Omental fat pad (tissue), 4 donors: Measurements from ENCODE around the gene ATP6V0A1. TPM values are rescaled to one million over a fixed set of nuclear protein-coding genes. Genes with fewer than 3 reads are reported as not detected.

Experiments
- ATAC-seq: fragments of 150-250 bp; one replicate; pipeline ENCODE4 v1.9.1; 2016; ENCODE audit warnings: mild to moderate bottlenecking, moderate library complexity; ENCODE audit not compliant: low FRiP score
- DNase-seq: peaks from one replicate; pipeline ENCODE4 v3.0.0-alpha.2; 2019; ENCODE audit warnings: low spot score
- total RNA-seq, 4 donors: library from RNA; depleted of rRNA; stranded (reverse); fragments of >200 nt; gene quantifications; one replicate each; pipeline ENCODE4 v1.1.0, GENCODE V29; 2016
- TF ChIP-seq, protein P1 (sequence below), 3 donors: fragments of 450-650 bp; IDR thresholded peaks; one replicate each; pipeline ENCODE4 v1.5.1; 2016 to 2017; ENCODE audit warnings: antibody characterized with exemption in 3 of 3, mild to moderate bottlenecking in 3 of 3, moderate library complexity in 2 of 3

Gene ATP6V0A1
- total RNA-seq, 4 donors from 2014 or later, result 76.7 to 106 (median 89.2) TPM

DNA sequence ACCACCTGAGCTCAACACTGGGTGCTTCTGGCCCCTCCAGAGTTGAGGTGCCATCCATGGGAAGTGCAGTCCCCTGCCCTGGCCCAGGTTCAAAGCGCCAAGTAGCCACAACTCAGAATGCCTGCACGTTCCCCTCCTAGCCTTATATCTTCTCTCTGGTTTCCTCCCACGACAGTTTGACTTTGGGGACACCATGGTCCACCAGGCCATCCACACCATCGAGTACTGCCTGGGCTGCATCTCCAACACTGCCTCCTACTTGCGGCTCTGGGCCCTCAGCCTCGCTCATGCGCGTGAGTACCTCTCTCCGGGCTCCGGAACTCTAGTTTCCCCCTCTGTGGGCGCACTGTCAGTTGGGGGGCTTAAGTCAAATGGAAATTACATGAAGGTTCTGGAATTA lies 55.0 kb downstream of the ATP6V0A1 start:
- TF ChIP-seq, protein P1, sequence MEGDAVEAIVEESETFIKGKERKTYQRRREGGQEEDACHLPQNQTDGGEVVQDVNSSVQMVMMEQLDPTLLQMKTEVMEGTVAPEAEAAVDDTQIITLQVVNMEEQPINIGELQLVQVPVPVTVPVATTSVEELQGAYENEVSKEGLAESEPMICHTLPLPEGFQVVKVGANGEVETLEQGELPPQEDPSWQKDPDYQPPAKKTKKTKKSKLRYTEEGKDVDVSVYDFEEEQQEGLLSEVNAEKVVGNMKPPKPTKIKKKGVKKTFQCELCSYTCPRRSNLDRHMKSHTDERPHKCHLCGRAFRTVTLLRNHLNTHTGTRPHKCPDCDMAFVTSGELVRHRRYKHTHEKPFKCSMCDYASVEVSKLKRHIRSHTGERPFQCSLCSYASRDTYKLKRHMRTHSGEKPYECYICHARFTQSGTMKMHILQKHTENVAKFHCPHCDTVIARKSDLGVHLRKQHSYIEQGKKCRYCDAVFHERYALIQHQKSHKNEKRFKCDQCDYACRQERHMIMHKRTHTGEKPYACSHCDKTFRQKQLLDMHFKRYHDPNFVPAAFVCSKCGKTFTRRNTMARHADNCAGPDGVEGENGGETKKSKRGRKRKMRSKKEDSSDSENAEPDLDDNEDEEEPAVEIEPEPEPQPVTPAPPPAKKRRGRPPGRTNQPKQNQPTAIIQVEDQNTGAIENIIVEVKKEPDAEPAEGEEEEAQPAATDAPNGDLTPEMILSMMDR (IDR thresholded peaks at IDR 0.05), result no peak
- DNase-seq, result no peak
- ATAC-seq, result no peak

DNA sequence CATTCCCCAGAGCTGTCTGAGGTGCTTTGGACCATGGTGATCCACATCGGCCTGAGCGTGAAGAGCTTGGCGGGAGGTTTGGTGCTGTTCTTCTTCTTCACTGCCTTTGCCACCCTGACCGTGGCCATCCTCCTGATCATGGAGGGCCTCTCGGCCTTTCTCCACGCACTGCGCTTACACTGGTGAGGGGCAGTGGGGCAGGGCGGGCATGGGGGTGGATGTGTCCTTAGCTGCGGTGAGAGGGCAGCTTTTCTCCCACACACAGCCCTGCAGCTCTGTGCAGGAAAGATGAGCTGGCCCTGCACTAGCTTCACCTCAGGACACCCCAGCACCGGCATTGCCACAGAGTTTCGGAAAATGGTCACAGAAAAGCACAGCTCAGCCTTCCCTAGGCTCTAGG lies 55.6 kb downstream of the ATP6V0A1 start:
- TF ChIP-seq, protein P1 (IDR thresholded peaks at IDR 0.05), result no peak
- DNase-seq (no peak), ATAC-seq (no peak)

DNA sequence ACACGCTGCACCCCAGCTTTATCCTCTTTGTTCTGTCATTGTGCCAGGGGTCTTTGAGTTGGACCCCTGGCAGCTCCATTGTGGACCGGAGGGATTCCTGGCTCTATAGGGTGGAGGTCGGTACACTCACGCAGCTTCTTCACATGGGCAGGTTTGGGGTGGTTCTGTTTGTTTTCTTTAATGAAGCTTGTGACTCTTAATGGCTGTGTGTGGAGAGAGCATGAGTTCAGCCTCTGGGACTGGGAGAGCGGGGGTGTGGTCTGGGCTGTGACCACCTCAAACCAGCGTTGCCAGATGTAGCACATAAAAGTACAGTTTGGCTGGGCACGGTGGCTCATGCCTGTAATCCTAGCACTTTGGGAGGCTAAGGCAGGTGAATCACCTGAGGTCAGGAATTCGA lies 56.2 kb downstream of the ATP6V0A1 start:
- TF ChIP-seq, protein P1 (IDR thresholded peaks at IDR 0.05), result no peak
- no peak for ATAC-seq
- no peak for DNase-seq

DNA sequence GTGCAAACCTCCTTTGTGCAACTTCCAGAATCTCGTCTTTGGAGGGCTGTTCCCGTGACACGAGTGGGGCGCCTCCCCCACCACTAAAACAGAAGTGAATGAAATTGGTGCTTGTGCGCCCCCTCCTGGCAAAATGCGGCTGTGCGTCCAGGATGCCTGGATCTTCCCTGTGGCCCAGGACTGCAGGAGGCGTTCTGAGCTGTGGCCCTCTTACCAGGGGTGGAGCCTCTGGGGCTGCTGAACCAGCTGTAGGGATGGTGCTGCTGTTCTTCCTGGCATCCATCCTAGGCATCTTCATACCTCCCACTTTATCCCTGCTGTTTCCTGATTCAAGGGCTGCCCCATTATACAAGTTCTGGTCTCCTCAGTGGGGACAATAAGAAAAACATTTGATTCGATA lies 58.8 kb downstream of the ATP6V0A1 start:
- peak; percentile 96 for DNase-seq
- TF ChIP-seq, protein P1 (IDR thresholded peaks at IDR 0.05), result peak in 2 of 3 donors; percentile 26 to 97
- peak; percentile 42 for ATAC-seq

DNA sequence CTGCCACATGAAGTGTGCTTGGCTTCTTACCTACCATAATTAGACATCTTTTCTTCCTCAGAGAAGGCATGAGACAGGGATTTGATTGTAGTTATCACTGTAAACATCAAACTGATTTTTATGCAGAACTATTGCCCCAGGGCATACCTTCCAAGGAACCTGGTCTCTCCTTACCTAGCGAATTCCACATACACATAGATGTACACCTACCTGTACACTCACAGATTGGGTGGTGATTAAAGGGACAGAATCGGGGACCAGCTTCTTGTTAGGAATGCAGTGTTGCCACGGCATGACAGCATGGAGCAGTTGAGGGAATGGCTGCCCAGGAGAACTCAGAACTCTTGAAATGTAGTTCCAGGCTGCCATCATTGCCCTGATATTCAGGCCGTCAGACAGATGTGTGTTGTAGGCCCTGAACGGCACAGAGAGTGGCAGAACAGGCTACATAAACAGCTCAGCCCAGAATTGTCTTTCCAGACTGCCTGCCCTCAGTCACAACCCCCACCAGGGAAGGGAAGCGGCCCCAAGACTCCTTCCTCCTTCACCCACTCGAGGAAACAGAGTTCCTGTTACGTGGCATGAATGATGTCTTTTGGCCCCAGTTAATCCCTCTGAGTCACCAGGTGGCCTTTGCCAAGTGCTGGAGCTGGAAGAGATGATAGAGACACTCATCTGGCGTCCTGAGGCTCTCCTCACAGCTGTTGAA lies 59.5 kb downstream of the ATP6V0A1 start:
- TF ChIP-seq, protein P1 (IDR thresholded peaks at IDR 0.05), result no peak
- ATAC-seq (peak; percentile 60), DNase-seq (peak; percentile 82)

DNA sequence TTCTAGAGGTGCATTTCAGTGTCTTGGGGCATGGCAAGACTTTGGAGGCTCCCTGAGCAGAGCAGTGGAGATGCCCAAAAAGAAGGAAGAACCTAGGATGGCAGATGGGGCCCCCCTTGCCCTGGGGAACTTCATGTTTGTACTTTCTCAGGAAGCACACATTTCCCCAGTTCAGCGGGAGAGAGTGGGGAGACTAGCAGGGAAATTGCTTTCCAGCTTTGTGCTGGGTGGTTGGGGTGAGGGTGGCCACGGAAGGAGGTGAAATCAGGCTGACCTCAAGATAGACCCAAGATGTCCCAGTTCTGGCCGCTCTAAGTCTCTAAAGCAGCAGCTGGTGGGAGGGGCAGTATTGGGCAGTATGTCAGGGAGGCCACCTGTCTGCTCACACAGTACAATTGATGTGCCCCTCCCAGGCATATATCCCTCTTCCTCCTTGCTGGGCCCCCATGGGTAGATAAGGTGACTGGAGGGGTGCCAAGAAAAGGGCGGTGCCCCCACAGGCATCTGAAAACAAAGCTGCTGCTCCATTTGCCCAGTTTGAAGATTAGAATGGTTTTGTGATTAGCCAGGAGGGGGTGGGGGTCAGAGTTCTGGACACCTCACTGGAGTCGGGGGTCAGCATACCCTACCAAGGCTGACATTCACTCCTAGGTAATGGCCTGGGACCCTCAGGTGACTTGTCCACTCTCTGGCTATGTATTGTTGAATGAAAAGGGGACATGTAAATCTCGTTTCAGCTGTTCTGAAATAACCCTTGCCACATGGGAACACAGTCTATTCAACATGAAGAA lies 60.3 kb downstream of the ATP6V0A1 start:
- TF ChIP-seq, protein P1 (IDR thresholded peaks at IDR 0.05), result no peak
- DNase-seq (no peak), ATAC-seq (no peak)
